ENCODE measurements around the gene PHACTR1.

Gene PHACTR1

DNA sequence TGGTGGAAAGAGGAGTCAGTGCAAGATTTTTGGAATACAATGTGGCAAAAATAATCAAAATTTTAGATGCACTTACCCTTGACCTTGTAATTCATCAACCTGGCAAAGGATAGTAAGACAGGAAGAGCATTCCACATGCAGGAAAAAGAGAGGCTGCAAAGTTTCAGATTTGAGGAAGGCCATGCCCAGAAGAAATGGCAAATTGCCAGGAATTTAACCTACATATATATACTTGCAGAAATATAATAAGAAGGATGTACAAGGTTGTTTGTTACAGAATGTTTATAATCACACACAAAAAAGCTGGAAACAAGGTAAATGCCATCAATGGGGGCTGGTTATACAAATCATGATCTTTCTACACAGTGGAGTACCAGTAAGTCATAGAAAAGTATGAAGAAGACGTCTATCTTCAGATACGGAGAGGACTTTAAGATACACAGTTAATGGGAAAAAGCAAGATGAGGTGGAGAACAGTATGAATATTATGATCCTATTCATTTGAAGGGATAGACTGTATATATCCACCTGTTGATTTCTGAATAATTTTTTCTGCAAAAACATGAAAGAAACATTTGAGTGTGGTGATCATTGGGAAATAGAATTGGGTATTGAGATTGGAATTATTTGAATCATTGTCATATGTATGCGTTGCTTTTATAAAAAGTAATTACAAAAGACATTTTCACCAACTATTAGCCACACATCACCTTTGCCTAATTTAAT is 358.0 kb downstream of the PHACTR1 start:
- DNase-seq = no peak
- H3K36me3 ChIP-seq (ENCODE audit: control insufficient read depth, insufficient read depth, low read length) = no peaks in the 10 kb centered on the region
- no peaks in the 10 kb centered on the region for H3K27me3 ChIP-seq (replicated peaks; ENCODE audit: control insufficient read depth, insufficient read depth, low read length, poor library complexity, severe bottlenecking)
- no peak overlapping the region for H3K4me3 ChIP-seq (ENCODE audit: insufficient read depth, low read depth, low read length, poor library complexity, severe bottlenecking)
- no peaks in the 10 kb centered on the region for H3K4me1 ChIP-seq (ENCODE audit: control insufficient read depth, insufficient read depth, low read length, poor library complexity, severe bottlenecking)
- no peaks in the 10 kb centered on the region for H3K9me3 ChIP-seq (ENCODE audit: control insufficient read depth, low read length)
- no peak overlapping the region for H3K27ac ChIP-seq (ENCODE audit: insufficient read depth, low read length, poor library complexity, severe bottlenecking)

- H3K27ac ChIP-seq (ENCODE audit: insufficient read depth, low read length, poor library complexity, severe bottlenecking) = no peak overlapping the region
- no peaks in the 10 kb centered on the region for H3K27me3 ChIP-seq (replicated peaks; ENCODE audit: control insufficient read depth, insufficient read depth, low read length, poor library complexity, severe bottlenecking)
- no peaks in the 10 kb centered on the region for H3K36me3 ChIP-seq (ENCODE audit: control insufficient read depth, insufficient read depth, low read length)
- H3K9me3 ChIP-seq (ENCODE audit: control insufficient read depth, low read length) = no peaks in the 10 kb centered on the region
- no peak for DNase-seq
- H3K4me1 ChIP-seq (ENCODE audit: control insufficient read depth, insufficient read depth, low read length, poor library complexity, severe bottlenecking) = no peaks in the 10 kb centered on the region
- no peak overlapping the region for H3K4me3 ChIP-seq (ENCODE audit: insufficient read depth, low read depth, low read length, poor library complexity, severe bottlenecking)
Measured at GRCh38 chr6:13075141-13075845, 358.7 kb downstream of the PHACTR1 start.

DNA sequence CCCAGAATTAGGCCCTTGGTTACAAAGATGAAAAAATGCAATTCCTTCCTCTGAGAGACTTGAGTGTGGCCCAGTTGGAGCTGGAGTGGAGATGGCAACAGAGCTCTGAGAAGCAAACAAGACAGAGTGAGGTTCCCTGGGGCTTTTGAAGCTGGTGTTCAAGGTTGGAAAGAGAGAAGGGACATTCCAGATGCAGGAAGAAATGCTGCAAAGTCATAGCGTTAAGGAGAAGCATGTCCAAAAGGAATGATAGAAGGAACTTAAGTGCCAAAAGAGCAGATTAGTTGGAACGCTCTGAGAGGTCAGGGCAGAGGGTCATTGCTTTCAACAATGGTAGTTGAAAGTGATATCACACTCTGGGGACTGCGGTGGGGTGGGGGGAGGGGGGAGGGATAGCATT is 360.0 kb downstream of the PHACTR1 start:
- Histone ChIP-seq H3K9me3 (ENCODE audit: control insufficient read depth, low read length) (no peaks in the 10 kb centered on the region), H3K4me1 (ENCODE audit: control insufficient read depth, insufficient read depth, low read length, poor library complexity, severe bottlenecking) (no peaks in the 10 kb centered on the region)

GRCh38 chr6:13077117-13077516 is 360.6 kb downstream of the PHACTR1 start:
- Histone ChIP-seq H3K27me3 (replicated peaks; ENCODE audit: control insufficient read depth, insufficient read depth, low read length, poor library complexity, severe bottlenecking) (no peaks in the 10 kb centered on the region), H3K36me3 (ENCODE audit: control insufficient read depth, insufficient read depth, low read length) (no peaks in the 10 kb centered on the region), H3K9me3 (ENCODE audit: control insufficient read depth, low read length) (no peaks in the 10 kb centered on the region), H3K4me1 (ENCODE audit: control insufficient read depth, insufficient read depth, low read length, poor library complexity, severe bottlenecking) (no peaks in the 10 kb centered on the region), H3K27ac (ENCODE audit: insufficient read depth, low read length, poor library complexity, severe bottlenecking) (no peak overlapping the region), H3K4me3 (ENCODE audit: insufficient read depth, low read depth, low read length, poor library complexity, severe bottlenecking) (no peak overlapping the region)
- no peak for DNase-seq

More for the DNA sequence above, 360.0 kb downstream of the PHACTR1 start:
- Histone ChIP-seq H3K36me3 (ENCODE audit: control insufficient read depth, insufficient read depth, low read length) (no peaks in the 10 kb centered on the region), H3K27me3 (replicated peaks; ENCODE audit: control insufficient read depth, insufficient read depth, low read length, poor library complexity, severe bottlenecking) (no peaks in the 10 kb centered on the region), H3K27ac (ENCODE audit: insufficient read depth, low read length, poor library complexity, severe bottlenecking) (no peak overlapping the region), H3K4me3 (ENCODE audit: insufficient read depth, low read depth, low read length, poor library complexity, severe bottlenecking) (no peak overlapping the region)
- no peak for DNase-seq

DNA sequence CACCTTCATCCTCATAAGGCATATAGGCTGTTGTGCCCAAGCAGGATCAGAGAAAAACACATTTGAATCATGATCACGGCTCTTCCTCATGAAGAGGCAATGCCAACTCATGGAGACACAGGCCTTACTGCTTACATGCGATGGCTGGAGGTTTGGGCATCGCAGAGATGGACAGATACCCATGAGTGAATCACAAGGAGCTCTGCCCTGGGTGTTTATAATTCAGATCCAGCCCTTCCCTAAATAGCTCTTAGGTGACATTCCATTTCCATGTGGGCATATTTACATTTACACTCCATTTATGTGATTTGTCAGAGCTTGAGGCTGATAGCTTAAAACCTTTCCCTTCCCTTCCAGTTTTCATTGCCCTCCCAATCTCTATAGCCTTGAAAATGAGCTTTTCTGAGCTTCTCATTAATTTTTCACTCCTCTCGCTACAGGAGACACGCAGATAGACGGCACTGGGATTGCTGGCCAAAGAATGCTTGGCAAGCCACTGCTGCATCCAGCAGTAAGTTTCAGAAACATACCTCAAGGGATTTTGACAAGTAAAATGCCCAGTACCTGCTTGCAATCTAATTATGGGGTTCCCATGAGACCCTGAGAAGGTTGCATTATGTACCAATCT is 362.6 kb downstream of the PHACTR1 start:
- H3K4me1 ChIP-seq (ENCODE audit: control insufficient read depth, insufficient read depth, low read length, poor library complexity, severe bottlenecking) = no peaks in the 10 kb centered on the region
- no peaks in the 10 kb centered on the region for H3K36me3 ChIP-seq (ENCODE audit: control insufficient read depth, insufficient read depth, low read length)
- no peaks in the 10 kb centered on the region for H3K9me3 ChIP-seq (ENCODE audit: control insufficient read depth, low read length)
- H3K4me3 ChIP-seq (ENCODE audit: insufficient read depth, low read depth, low read length, poor library complexity, severe bottlenecking) = no peak overlapping the region
- no peaks in the 10 kb centered on the region for H3K27me3 ChIP-seq (replicated peaks; ENCODE audit: control insufficient read depth, insufficient read depth, low read length, poor library complexity, severe bottlenecking)
- DNase-seq = no peak
- H3K27ac ChIP-seq (ENCODE audit: insufficient read depth, low read length, poor library complexity, severe bottlenecking) = no peak overlapping the region

DNA sequence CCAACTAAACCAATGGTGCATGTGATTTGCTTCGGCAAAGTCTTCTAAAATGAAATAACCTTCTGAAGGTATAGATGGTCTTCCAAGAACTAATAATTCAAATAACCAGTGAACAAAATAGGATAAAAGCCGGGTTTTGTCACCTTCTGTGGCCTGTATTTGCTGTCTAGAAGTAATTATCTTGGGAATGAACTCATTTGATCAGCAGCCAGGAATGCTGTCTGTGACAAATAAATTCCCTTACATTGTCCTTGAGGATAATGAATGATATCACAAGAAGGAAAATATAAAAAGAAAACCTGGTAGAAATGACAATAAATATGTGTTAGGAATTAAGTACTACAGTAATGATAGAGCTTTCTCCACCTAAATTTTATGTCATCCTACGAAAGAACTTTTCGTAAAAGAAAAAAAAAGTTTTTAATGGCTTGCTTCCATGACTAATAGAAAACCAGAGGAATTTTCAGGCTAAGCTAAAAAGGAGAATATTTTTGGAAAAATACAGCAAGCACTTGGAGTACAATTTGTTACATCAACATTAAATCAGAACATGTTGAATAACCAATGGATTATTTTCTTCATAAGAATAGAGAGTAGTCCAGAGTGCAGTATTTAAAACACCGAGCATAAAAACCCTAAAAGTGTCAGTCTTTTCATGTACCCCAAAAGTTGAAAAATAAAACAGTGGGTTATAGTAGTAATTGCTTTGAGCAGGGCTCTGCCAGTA is 364.1 kb downstream of the PHACTR1 start:
- Histone ChIP-seq H3K27ac (ENCODE audit: insufficient read depth, low read length, poor library complexity, severe bottlenecking) (no peak overlapping the region), H3K36me3 (ENCODE audit: control insufficient read depth, insufficient read depth, low read length) (no peaks in the 10 kb centered on the region), H3K4me1 (ENCODE audit: control insufficient read depth, insufficient read depth, low read length, poor library complexity, severe bottlenecking) (no peaks in the 10 kb centered on the region), H3K27me3 (replicated peaks; ENCODE audit: control insufficient read depth, insufficient read depth, low read length, poor library complexity, severe bottlenecking) (no peaks in the 10 kb centered on the region), H3K4me3 (ENCODE audit: insufficient read depth, low read depth, low read length, poor library complexity, severe bottlenecking) (no peak overlapping the region), H3K9me3 (ENCODE audit: control insufficient read depth, low read length) (no peaks in the 10 kb centered on the region)
- DNase-seq = no peak

DNA sequence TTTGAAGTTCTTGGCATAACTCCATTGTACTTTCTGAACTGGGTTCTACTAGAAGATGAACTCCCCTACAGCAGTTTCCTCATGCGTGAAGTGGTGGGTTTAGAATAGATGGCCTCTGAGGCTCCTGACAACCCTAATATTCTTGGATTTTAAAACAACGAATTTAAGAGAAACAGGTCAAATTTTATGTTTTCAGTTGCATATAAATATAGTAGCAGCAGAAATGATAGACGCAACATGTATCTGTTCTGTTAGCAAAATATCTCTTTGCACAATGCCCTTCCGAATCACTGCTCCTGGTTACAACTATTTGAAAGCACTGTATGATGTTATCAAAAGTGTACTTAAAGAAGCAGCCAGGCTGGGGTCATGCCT is 364.6 kb downstream of the PHACTR1 start:
- Histone ChIP-seq H3K4me3 (ENCODE audit: insufficient read depth, low read depth, low read length, poor library complexity, severe bottlenecking) (no peak overlapping the region), H3K4me1 (ENCODE audit: control insufficient read depth, insufficient read depth, low read length, poor library complexity, severe bottlenecking) (no peaks in the 10 kb centered on the region), H3K9me3 (ENCODE audit: control insufficient read depth, low read length) (no peaks in the 10 kb centered on the region), H3K27me3 (replicated peaks; ENCODE audit: control insufficient read depth, insufficient read depth, low read length, poor library complexity, severe bottlenecking) (no peaks in the 10 kb centered on the region), H3K27ac (ENCODE audit: insufficient read depth, low read length, poor library complexity, severe bottlenecking) (no peak overlapping the region), H3K36me3 (ENCODE audit: control insufficient read depth, insufficient read depth, low read length) (no peaks in the 10 kb centered on the region)
- no peak for DNase-seq

- Histone ChIP-seq H3K9me3 (ENCODE audit: control insufficient read depth, low read length) (no peaks in the 10 kb centered on the region), H3K27ac (ENCODE audit: insufficient read depth, low read length, poor library complexity, severe bottlenecking) (no peak overlapping the region), H3K4me3 (ENCODE audit: insufficient read depth, low read depth, low read length, poor library complexity, severe bottlenecking) (no peak overlapping the region), H3K4me1 (ENCODE audit: control insufficient read depth, insufficient read depth, low read length, poor library complexity, severe bottlenecking) (no peaks in the 10 kb centered on the region), H3K36me3 (ENCODE audit: control insufficient read depth, insufficient read depth, low read length) (no peaks in the 10 kb centered on the region), H3K27me3 (replicated peaks; ENCODE audit: control insufficient read depth, insufficient read depth, low read length, poor library complexity, severe bottlenecking) (no peaks in the 10 kb centered on the region)
- no peak for DNase-seq
Measured at GRCh38 chr6:13089296-13089994, 372.9 kb downstream of the PHACTR1 start.

- Histone ChIP-seq H3K9me3 (ENCODE audit: control insufficient read depth, low read length) (no peaks in the 10 kb centered on the region), H3K4me1 (ENCODE audit: control insufficient read depth, insufficient read depth, low read length, poor library complexity, severe bottlenecking) (no peaks in the 10 kb centered on the region), H3K27me3 (replicated peaks; ENCODE audit: control insufficient read depth, insufficient read depth, low read length, poor library complexity, severe bottlenecking) (no peaks in the 10 kb centered on the region), H3K4me3 (ENCODE audit: insufficient read depth, low read depth, low read length, poor library complexity, severe bottlenecking) (no peak overlapping the region), H3K27ac (ENCODE audit: insufficient read depth, low read length, poor library complexity, severe bottlenecking) (no peak overlapping the region), H3K36me3 (ENCODE audit: control insufficient read depth, insufficient read depth, low read length) (no peaks in the 10 kb centered on the region)
- DNase-seq = no peak
Measured at GRCh38 chr6:13091192-13091591, 374.6 kb downstream of the PHACTR1 start.
